PC-3 (cell line): ENCODE measurements around the gene CHST8. TPM values are rescaled to one million over a fixed set of nuclear protein-coding genes. Genes with fewer than 3 reads are reported as not detected.

Source experiments
- ATAC-seq: fragments of 200-7000 bp; cut with Tn5 transposase; 2 replicates; pipeline ENCODE4 v1.9.1; 2020; ENCODE audit warnings: mild to moderate bottlenecking, moderate library complexity
- BruUV-seq: library from RNA; stranded (reverse); fragments of 400-500 nt; replicated peaks from 2 replicates; lab custom pipeline; 2021; lab: Mats Ljungman, UMichigan
- CTCF ChIA-PET: fragments of 300-600 bp; sonication (Branson Sonifier 250); formaldehyde crosslinking; loops from one replicate; lab custom pipeline; 2022; ENCODE audit warnings: antibody characterized with exemption; lab: Charles Lee
- POLR2A ChIA-PET: fragments of 300-600 bp; sonication (Branson Sonifier 250); formaldehyde crosslinking; loops from one replicate; lab custom pipeline; 2022; ENCODE audit warnings: antibody characterized with exemption; ENCODE audit not compliant: unreplicated experiment; lab: Charles Lee
- DNase-seq: peaks from one replicate; pipeline ENCODE4 v3.0.0-alpha.2; 2015
- H2AFZ ChIP-seq: fragments of 300-600 bp; sonication (generic); 2 replicates; pipeline ENCODE4 v1.6.0; 2016; ENCODE audit warnings: antibody characterized with exemption, low read length
- H3F3A ChIP-seq: fragments of 300-600 bp; sonication (generic); one replicate; pipeline ENCODE4 v1.6.0; 2017; ENCODE audit warnings: antibody characterized with exemption, low read length, control low read depth, mild to moderate bottlenecking; ENCODE audit not compliant: unreplicated experiment
- H3K27ac ChIP-seq: fragments of 300-600 bp; sonication (generic); 2 replicates; pipeline ENCODE4 v1.5.1; 2016; ENCODE audit warnings: mild to moderate bottlenecking, low read length
- H3K27me3 ChIP-seq: fragments of 300-600 bp; sonication (generic); 2 replicates; pipeline ENCODE4 v1.6.1; 2016; ENCODE audit warnings: low read length, mixed read lengths
- H3K36me3 ChIP-seq: fragments of 300-600 bp; sonication (generic); 2 replicates; pipeline ENCODE4 v1.6.1; 2016; ENCODE audit warnings: low read depth, mixed run types, low read length, mixed read lengths
- H3K4me1 ChIP-seq: fragments of 300-600 bp; sonication (generic); 2 replicates; pipeline ENCODE4 v1.5.1; 2016; ENCODE audit warnings: low read length; ENCODE audit not compliant: insufficient read depth
- H3K4me2 ChIP-seq: fragments of 300-600 bp; sonication (generic); 2 replicates; pipeline ENCODE4 v1.6.0; 2016; ENCODE audit warnings: low read length
- H3K4me3 ChIP-seq: fragments of 300-600 bp; sonication (generic); 2 replicates; pipeline ENCODE4 v1.5.1; 2016; ENCODE audit warnings: mild to moderate bottlenecking, low read length, mixed read lengths
- H3K79me2 ChIP-seq: fragments of 300-600 bp; sonication (generic); 2 replicates; pipeline ENCODE4 v1.6.1; 2017; ENCODE audit warnings: low read length, mixed read lengths
- H3K9ac ChIP-seq: fragments of 300-600 bp; sonication (generic); 2 replicates; pipeline ENCODE4 v1.6.0; 2016; ENCODE audit warnings: mild to moderate bottlenecking, low read length
- H3K9me2 ChIP-seq: fragments of 300-600 bp; sonication (generic); replicated peaks from 2 replicates; pipeline ENCODE4 v1.6.1; 2016; ENCODE audit warnings: mixed run types, low read length, mixed read lengths
- H3K9me3 ChIP-seq: fragments of 300-600 bp; sonication (generic); 2 replicates; pipeline ENCODE4 v1.6.1; 2016; ENCODE audit warnings: low read length, mixed read lengths
- H4K20me1 ChIP-seq: fragments of 300-600 bp; sonication (generic); 2 replicates; pipeline ENCODE4 v1.6.1; 2016; ENCODE audit warnings: low read length, mixed read lengths
- EZH2 ChIP-seq: fragments of 300-600 bp; sonication (generic); IDR thresholded peaks from one replicate; pipeline ENCODE4 v1.6.1; 2017; ENCODE audit warnings: antibody characterized with exemption, mild to moderate bottlenecking, low read length; ENCODE audit not compliant: unreplicated experiment
- EZH2phosphoT487 ChIP-seq: fragments of 300-600 bp; sonication (generic); IDR thresholded peaks from 2 replicates; pipeline ENCODE4 v1.6.1; 2018; ENCODE audit warnings: mild to moderate bottlenecking, antibody characterized with exemption, low read length, borderline replicate concordance
- intact Hi-C: fragments of 100-400 bp; cut with micrococcal nuclease; formaldehyde crosslinking; loops from 2 replicates; pipeline ENCODE4 v1.9.0; 2023
- total RNA-seq: library from RNA; depleted of rRNA; stranded (reverse); fragments of >200 nt; gene quantifications from 2 replicates; pipeline ENCODE4 v1.2.3, GENCODE V29; 2014
- TF ChIP-seq, protein P1 (sequence below): fragments of 300-600 bp; sonication (generic); conservative IDR thresholded peaks from 2 replicates; pipeline ENCODE4 v1.5.1; 2017; ENCODE audit warnings: antibody characterized with exemption, low read depth, mild to moderate bottlenecking, low read length

CHST8 gene
- total RNA-seq, 1 experiment from 2014 or later = 0.36 TPM

DNA sequence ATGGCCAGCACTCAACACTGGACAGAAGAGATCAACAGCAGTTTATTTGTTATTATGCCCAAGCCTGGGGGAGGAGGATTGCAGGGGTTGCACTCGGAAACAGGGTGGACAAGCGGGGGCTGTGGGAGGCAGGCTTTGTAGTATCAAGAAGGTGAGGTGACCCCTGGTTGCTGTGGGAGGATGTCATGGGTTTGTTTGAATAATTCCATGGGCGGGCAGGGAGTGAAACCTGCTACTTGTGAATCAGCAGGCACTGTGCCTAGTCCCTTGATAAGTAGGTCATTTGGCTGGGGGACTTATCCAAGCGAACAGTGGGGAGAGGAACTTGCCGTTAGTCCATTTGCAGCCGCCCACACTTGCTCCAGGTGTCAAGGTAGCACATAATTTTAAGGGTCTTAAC lies 90.5 kb downstream of the CHST8 start:
- H3K4me1 ChIP-seq = no peaks in the 10 kb centered on the region
- H3K36me3 ChIP-seq = no peaks in the 10 kb centered on the region
- DNase-seq (no peak), ATAC-seq (no peak)
- H3K27me3 ChIP-seq = 0 out of 2 replicates have a peak, but pooled peaks cover 4% of the 10 kb centered on the region
- BruUV-seq = no TSS peak
- no peaks in the 10 kb centered on the region for H3K79me2 ChIP-seq
- H4K20me1 ChIP-seq = no peaks in the 10 kb centered on the region
- TF ChIP-seq EZH2 = no peak
- TF ChIP-seq, protein P1, sequence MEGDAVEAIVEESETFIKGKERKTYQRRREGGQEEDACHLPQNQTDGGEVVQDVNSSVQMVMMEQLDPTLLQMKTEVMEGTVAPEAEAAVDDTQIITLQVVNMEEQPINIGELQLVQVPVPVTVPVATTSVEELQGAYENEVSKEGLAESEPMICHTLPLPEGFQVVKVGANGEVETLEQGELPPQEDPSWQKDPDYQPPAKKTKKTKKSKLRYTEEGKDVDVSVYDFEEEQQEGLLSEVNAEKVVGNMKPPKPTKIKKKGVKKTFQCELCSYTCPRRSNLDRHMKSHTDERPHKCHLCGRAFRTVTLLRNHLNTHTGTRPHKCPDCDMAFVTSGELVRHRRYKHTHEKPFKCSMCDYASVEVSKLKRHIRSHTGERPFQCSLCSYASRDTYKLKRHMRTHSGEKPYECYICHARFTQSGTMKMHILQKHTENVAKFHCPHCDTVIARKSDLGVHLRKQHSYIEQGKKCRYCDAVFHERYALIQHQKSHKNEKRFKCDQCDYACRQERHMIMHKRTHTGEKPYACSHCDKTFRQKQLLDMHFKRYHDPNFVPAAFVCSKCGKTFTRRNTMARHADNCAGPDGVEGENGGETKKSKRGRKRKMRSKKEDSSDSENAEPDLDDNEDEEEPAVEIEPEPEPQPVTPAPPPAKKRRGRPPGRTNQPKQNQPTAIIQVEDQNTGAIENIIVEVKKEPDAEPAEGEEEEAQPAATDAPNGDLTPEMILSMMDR = no peak
- TF ChIP-seq EZH2phosphoT487 = no peak
- H3K27ac ChIP-seq = no peak overlapping the region
- no peak overlapping the region for H3K4me2 ChIP-seq
- H3K4me3 ChIP-seq = no peak overlapping the region
- no peaks in the 10 kb centered on the region for H3K9me3 ChIP-seq
- no peak overlapping the region for H2AFZ ChIP-seq
- intact Hi-C loops = no loop called here
- no peaks in the 10 kb centered on the region for H3K9me2 ChIP-seq
- no peaks in the 10 kb centered on the region for H3F3A ChIP-seq
- H3K9ac ChIP-seq = no peak overlapping the region
- CTCF ChIA-PET = no interaction called here
- POLR2A ChIA-PET = no interaction called here

- no peak for DNase-seq
- Histone ChIP-seq H3K79me2 (no peaks in the 10 kb centered on the region), H3K9me2 (no peaks in the 10 kb centered on the region), H3K9ac (no peak overlapping the region), H3K4me3 (no peak overlapping the region), H3K36me3 (no peaks in the 10 kb centered on the region), H3F3A (no peaks in the 10 kb centered on the region), H2AFZ (no peak overlapping the region), H3K4me1 (no peaks in the 10 kb centered on the region), H3K4me2 (no peak overlapping the region), H3K27me3 (0 out of 2 replicates have a peak, but pooled peaks cover 4% of the 10 kb centered on the region), H4K20me1 (no peaks in the 10 kb centered on the region), H3K9me3 (no peaks in the 10 kb centered on the region), H3K27ac (no peak overlapping the region)
- intact Hi-C loops = no loop called here
- BruUV-seq = no TSS peak
- ATAC-seq = no peak
- ChIA-PET CTCF (no interaction called here), POLR2A (no interaction called here)
- TF ChIP-seq, protein P1 = no peak
These were observed 91.4 kb downstream of the CHST8 start for GRCh38 chr19:33713194-33713593.

DNA sequence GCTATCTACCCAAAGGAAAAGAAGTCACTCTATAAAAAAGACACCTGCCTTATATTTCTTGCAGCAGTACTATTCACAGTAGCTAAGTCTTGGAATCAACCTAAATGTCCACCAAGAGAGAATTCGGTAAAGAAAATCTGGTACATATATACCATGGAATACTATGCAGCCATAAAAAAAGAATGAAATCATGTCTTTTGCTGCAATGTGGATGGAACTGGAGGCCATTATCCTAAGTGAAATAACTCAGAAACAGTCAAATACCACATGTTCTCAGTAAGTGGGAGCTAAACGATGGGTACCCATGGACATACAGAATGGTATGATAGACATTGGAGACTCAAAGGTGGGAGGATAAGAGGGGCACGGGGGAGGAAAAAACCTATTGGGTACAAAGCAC lies 92.4 kb downstream of the CHST8 start:
- H3K4me3 ChIP-seq = no peak overlapping the region
- CTCF ChIA-PET = no interaction called here
- no peak overlapping the region for H3K9ac ChIP-seq
- intact Hi-C loops = no loop called here
- H3K9me3 ChIP-seq = no peaks in the 10 kb centered on the region
- no peaks in the 10 kb centered on the region for H4K20me1 ChIP-seq
- no peaks in the 10 kb centered on the region for H3K4me1 ChIP-seq
- H3K27me3 ChIP-seq = 0 out of 2 replicates have a peak, but pooled peaks cover 2% of the 10 kb centered on the region
- no peaks in the 10 kb centered on the region for H3K79me2 ChIP-seq
- no peak for TF ChIP-seq EZH2phosphoT487
- TF ChIP-seq, protein P1 = no peak
- no peak for TF ChIP-seq EZH2
- no peak overlapping the region for H3K27ac ChIP-seq
- DNase-seq (no peak), ATAC-seq (no peak)
- H3K9me2 ChIP-seq = no peaks in the 10 kb centered on the region
- no peak overlapping the region for H3K4me2 ChIP-seq
- no peak overlapping the region for H2AFZ ChIP-seq
- POLR2A ChIA-PET = no interaction called here
- BruUV-seq = no TSS peak
- H3K36me3 ChIP-seq = no peaks in the 10 kb centered on the region
- no peaks in the 10 kb centered on the region for H3F3A ChIP-seq
